Spleen (tissue), 7 donors: ENCODE results near the gene HMCN2.

Source experiments
- CTCF ChIP-seq, 11 experiments: fragments of 200-600 bp in 7 of 11; fragments of 450-650 bp in 4 of 11; sonication (generic) in 4 of 11; IDR thresholded peaks in 8 of 11; conservative IDR thresholded peaks in 3 of 11; 1 replicate in 7 of 11; 2 replicates in 4 of 11; pipeline versions ENCODE4 v1.4.0 to v1.8.0; 2016 to 2021; ENCODE audit warnings: antibody characterized with exemption in 11 of 11, inconsistent platforms in 4 of 11, mild to moderate bottlenecking in 1 of 11
- POLR2A ChIP-seq, 3 donors: fragments of 450-650 bp; IDR thresholded peaks; one replicate each; pipeline ENCODE4 v1.5.1; 2017; ENCODE audit warnings: antibody characterized with exemption in 3 of 3, mild to moderate bottlenecking in 1 of 3
- POLR2AphosphoS5 ChIP-seq, 3 donors: sonication (generic); formaldehyde crosslinking; IDR thresholded peaks; one replicate each; pipeline ENCODE4 v1.5.1; 2017; ENCODE audit warnings: antibody characterized with exemption in 3 of 3
- donor health status: DM: no; HTN: no; CAD: no; lungs with moderate emphysema.
- donor health status: DM: no; HTN: no; CAD: no.
- donor health status: DM: no; HTN: no; CAD: no.

GRCh38 chr9:130400870-130401269, 135.3 kb downstream of the HMCN2 start:
- TF ChIP-seq CTCF (IDR thresholded peaks at IDR 0.05 in 8 of 11, conservative IDR thresholded peaks at IDR 0.05 in 3 of 11) (no peak), POLR2A (IDR thresholded peaks at IDR 0.05) (no peak), POLR2AphosphoS5 (IDR thresholded peaks at IDR 0.05) (no peak)
